SK-N-SH treated with all-trans-retinoic acid at 6 μM for 48 hours (cell line): ENCODE measurements around the gene WDR76.

Experiments
- ATAC-seq: fragments of 200-7000 bp; cut with Tn5 transposase; 3 replicates; pipeline ENCODE4 v1.9.1; 2020; ENCODE audit warnings: mild to moderate bottlenecking, moderate library complexity
- ARNTL ChIP-seq: fragments of 450-650 bp; formaldehyde crosslinking; IDR thresholded peaks from 2 replicates; pipeline ENCODE4 v1.5.0; 2020; ENCODE audit warnings: low read depth, mild to moderate bottlenecking, moderate library complexity, borderline replicate concordance
- BACH2 ChIP-seq: fragments of 250-450 bp; sonication (Bioruptor Pico); IDR thresholded peaks from 2 replicates; pipeline ENCODE4 v1.9.0; 2021; ENCODE audit warnings: mild to moderate bottlenecking, borderline replicate concordance
- CREB5 ChIP-seq: fragments of 250-450 bp; sonication (Bioruptor Pico); IDR thresholded peaks from 2 replicates; pipeline ENCODE4 v1.5.1; 2020; ENCODE audit warnings: low read depth, mild to moderate bottlenecking, moderate library complexity
- CSDC2 ChIP-seq: fragments of 250-450 bp; sonication (Bioruptor Pico); IDR thresholded peaks from 2 replicates; pipeline ENCODE4 v1.5.0; 2020; ENCODE audit warnings: mild to moderate bottlenecking, moderate library complexity
- CSRNP3 ChIP-seq: fragments of 250-450 bp; sonication (Bioruptor Pico); IDR thresholded peaks from 2 replicates; pipeline ENCODE4 v1.5.1; 2021; ENCODE audit warnings: mild to moderate bottlenecking, moderate library complexity
- ESRRG ChIP-seq: fragments of 250-450 bp; sonication (Bioruptor Pico); IDR thresholded peaks from 2 replicates; pipeline ENCODE4 v1.6.1; 2021; ENCODE audit warnings: mild to moderate bottlenecking
- GLIS3 ChIP-seq: fragments of 250-450 bp; sonication (Bioruptor Pico); IDR thresholded peaks from 2 replicates; pipeline ENCODE4 v1.5.0; 2020; ENCODE audit warnings: mild to moderate bottlenecking, moderate library complexity
- ISL1 ChIP-seq: fragments of 250-450 bp; sonication (Bioruptor Pico); IDR thresholded peaks from 2 replicates; pipeline ENCODE4 v2.1.2; 2022; ENCODE audit warnings: mild to moderate bottlenecking, moderate library complexity
- OSR1 ChIP-seq: fragments of 250-450 bp; sonication (Bioruptor Pico); IDR thresholded peaks from 2 replicates; pipeline ENCODE4 v1.8.0; 2022; ENCODE audit warnings: moderate library complexity, mild to moderate bottlenecking, inconsistent platforms
- PATZ1 ChIP-seq: fragments of 250-450 bp; sonication (Bioruptor Pico); IDR thresholded peaks from 2 replicates; pipeline ENCODE4 v1.8.0; 2020; ENCODE audit warnings: mild to moderate bottlenecking, moderate library complexity, borderline replicate concordance
- POU6F1 ChIP-seq: fragments of 250-450 bp; sonication (Bioruptor Pico); IDR thresholded peaks from 2 replicates; pipeline ENCODE4 v1.8.0; 2021; ENCODE audit warnings: low read depth, mild to moderate bottlenecking, moderate library complexity, borderline replicate concordance
- RARB ChIP-seq: fragments of 250-450 bp; sonication (Bioruptor Pico); IDR thresholded peaks from 2 replicates; pipeline ENCODE4 v1.8.0; 2021; ENCODE audit warnings: mild to moderate bottlenecking, moderate library complexity
- SNAI2 ChIP-seq: fragments of 250-450 bp; sonication (Bioruptor Pico); IDR thresholded peaks from 2 replicates; pipeline ENCODE4 v1.5.0; 2020; ENCODE audit warnings: mild to moderate bottlenecking, moderate library complexity
- TCF4 ChIP-seq: fragments of 250-450 bp; sonication (Bioruptor Pico); IDR thresholded peaks from 2 replicates; pipeline ENCODE4 v1.8.0; 2021; ENCODE audit warnings: mild to moderate bottlenecking, moderate library complexity, borderline replicate concordance
- TOX ChIP-seq: fragments of 250-450 bp; sonication (Bioruptor Pico); IDR thresholded peaks from 2 replicates; pipeline ENCODE4 v1.8.0; 2021; ENCODE audit warnings: mild to moderate bottlenecking, moderate library complexity, borderline replicate concordance
- TSHZ2 ChIP-seq: fragments of 250-450 bp; sonication (Bioruptor Pico); IDR thresholded peaks from 2 replicates; pipeline ENCODE4 v1.5.0; 2020; ENCODE audit warnings: mild to moderate bottlenecking, moderate library complexity
- ZC3H10 ChIP-seq: fragments of 250-450 bp; sonication (Bioruptor Pico); IDR thresholded peaks from 2 replicates; pipeline ENCODE4 v1.5.1; 2021; ENCODE audit warnings: mild to moderate bottlenecking, moderate library complexity
- ZFP3 ChIP-seq: fragments of 250-450 bp; sonication (Bioruptor Pico); IDR thresholded peaks from 2 replicates; pipeline ENCODE4 v1.5.0; 2020; ENCODE audit warnings: mild to moderate bottlenecking, moderate library complexity
- ZFP30 ChIP-seq: fragments of 450-650 bp; formaldehyde crosslinking; IDR thresholded peaks from 2 replicates; pipeline ENCODE4 v1.5.0; 2022; ENCODE audit warnings: mild to moderate bottlenecking, moderate library complexity
- ZNF565 ChIP-seq: fragments of 450-650 bp; formaldehyde crosslinking; conservative IDR thresholded peaks from 2 replicates; pipeline ENCODE4 v1.5.0; 2020; ENCODE audit warnings: low read depth, mild to moderate bottlenecking, moderate library complexity
- ZNF70 ChIP-seq: fragments of 450-650 bp; formaldehyde crosslinking; IDR thresholded peaks from 2 replicates; pipeline ENCODE4 v1.5.0; 2020; ENCODE audit warnings: mild to moderate bottlenecking, moderate library complexity
- ZNF8 ChIP-seq: fragments of 450-650 bp; formaldehyde crosslinking; IDR thresholded peaks from 2 replicates; pipeline ENCODE4 v1.5.0; 2020; ENCODE audit warnings: mild to moderate bottlenecking, moderate library complexity

WDR76 gene

GRCh38 chr15:43777267-43777914 lies 49.4 kb upstream of the WDR76 start (continued):
- TF ChIP-seq TSHZ2 (CRISPR knock-in tag) (no peak), ZFP3 (CRISPR knock-in tag) (no peak)

- TF ChIP-seq CSRNP3 (CRISPR knock-in tag) = no peak
- no peak for TF ChIP-seq PATZ1 (CRISPR knock-in tag)
- no peak for TF ChIP-seq OSR1
- TF ChIP-seq ESRRG = no peak
- TF ChIP-seq ARNTL (CRISPR knock-in tag) = no peak
- no peak for TF ChIP-seq TCF4 (CRISPR knock-in tag)
- TF ChIP-seq CSDC2 (CRISPR knock-in tag) = no peak
- TF ChIP-seq GLIS3 (CRISPR knock-in tag) = no peak
- no peak for TF ChIP-seq RARB (CRISPR knock-in tag)
- no peak for TF ChIP-seq ZNF8 (CRISPR knock-in tag)
- no peak for TF ChIP-seq SNAI2 (CRISPR knock-in tag)
- TF ChIP-seq CREB5 (CRISPR knock-in tag) = no peak
- TF ChIP-seq ZFP3 (CRISPR knock-in tag) = no peak
- TF ChIP-seq ZC3H10 (CRISPR knock-in tag) = no peak
- no peak for TF ChIP-seq BACH2 (CRISPR knock-in tag)
- TF ChIP-seq, all 23 proteins: peak for 0
- no peak for ATAC-seq
Measured at GRCh38 chr15:43779016-43779415, 47.8 kb upstream of the WDR76 start.

GRCh38 chr15:43789409-43789808 lies 37.4 kb upstream of the WDR76 start:
- TF ChIP-seq CSRNP3 (CRISPR knock-in tag) (no peak), TCF4 (CRISPR knock-in tag) (no peak), ZNF565 (CRISPR knock-in tag) (no peak), ZC3H10 (CRISPR knock-in tag) (no peak), TOX (no peak), TSHZ2 (CRISPR knock-in tag) (no peak), ZFP30 (no peak), ISL1 (no peak), POU6F1 (CRISPR knock-in tag) (no peak), SNAI2 (CRISPR knock-in tag) (no peak), ESRRG (no peak), GLIS3 (CRISPR knock-in tag) (no peak), CSDC2 (CRISPR knock-in tag) (no peak), ZNF70 (CRISPR knock-in tag) (no peak), ZFP3 (CRISPR knock-in tag) (no peak), BACH2 (CRISPR knock-in tag) (no peak), ARNTL (CRISPR knock-in tag) (no peak)
- no peak for ATAC-seq
